PC-9 (cell line): ENCODE data around the gene LRRC53. TPM values are rescaled to one million over a fixed set of nuclear protein-coding genes. Genes with fewer than 3 reads are reported as not detected.

Source experiments
- BruUV-seq: library from RNA; stranded (reverse); fragments of 400-500 nt; replicated peaks from 2 replicates; lab custom pipeline; 2021; lab: Mats Ljungman, UMichigan
- CTCF ChIA-PET: fragments of 300-600 bp; sonication (Branson Sonifier 250); formaldehyde crosslinking; loops from one replicate; lab custom pipeline; 2022; ENCODE audit warnings: antibody characterized with exemption; lab: Charles Lee
- POLR2A ChIA-PET: fragments of 300-600 bp; sonication (Branson Sonifier 250); formaldehyde crosslinking; loops from one replicate; lab custom pipeline; 2022; ENCODE audit warnings: antibody characterized with exemption; ENCODE audit not compliant: unreplicated experiment; lab: Charles Lee
- DNase-seq, 2 experiments: peaks; one replicate each; pipeline versions ENCODE4 v3.0.0 to v3.0.0-alpha.2; 2015 to 2022; ENCODE audit warnings: mixed read lengths in 1 of 2
- H2AFZ ChIP-seq: fragments of 200-600 bp; sonication (generic); 2 replicates; pipeline ENCODE4 v1.8.1; 2017; ENCODE audit warnings: antibody characterized with exemption
- H3F3A ChIP-seq: fragments of 200-600 bp; sonication (generic); 2 replicates; pipeline ENCODE4 v1.8.1; 2017; ENCODE audit warnings: antibody characterized with exemption, mild to moderate bottlenecking, low read depth; ENCODE audit not compliant: insufficient read depth
- H3K27ac ChIP-seq: fragments of 200-600 bp; sonication (generic); 2 replicates; pipeline ENCODE4 v1.6.1; 2016; ENCODE audit warnings: mixed run types
- H3K27me3 ChIP-seq: fragments of 200-600 bp; sonication (generic); 2 replicates; pipeline ENCODE4 v1.6.1; 2016; ENCODE audit warnings: low read depth, mixed run types; ENCODE audit not compliant: insufficient read depth
- H3K36me3 ChIP-seq: fragments of 200-600 bp; sonication (generic); 2 replicates; pipeline ENCODE4 v1.6.1; 2016; ENCODE audit warnings: low read depth, mixed run types
- H3K4me1 ChIP-seq: fragments of 200-600 bp; sonication (generic); replicated peaks from 2 replicates; pipeline ENCODE4 v1.6.1; 2016; ENCODE audit warnings: mixed run types; ENCODE audit not compliant: insufficient read depth
- H3K4me2 ChIP-seq: fragments of 200-600 bp; sonication (generic); 2 replicates; pipeline ENCODE4 v1.6.1; 2017; ENCODE audit warnings: mixed run types
- H3K4me3 ChIP-seq: fragments of 200-600 bp; sonication (generic); 2 replicates; pipeline ENCODE4 v1.6.1; 2016; ENCODE audit warnings: mixed run types
- H3K79me2 ChIP-seq: fragments of 200-600 bp; sonication (generic); 2 replicates; pipeline ENCODE4 v1.6.1; 2017; ENCODE audit warnings: low read depth, mixed run types
- H3K9me2 ChIP-seq: fragments of 200-600 bp; sonication (generic); 2 replicates; pipeline ENCODE4 v1.8.1; 2017; ENCODE audit warnings: mild to moderate bottlenecking; ENCODE audit not compliant: insufficient read depth
- H3K9me3 ChIP-seq: fragments of 200-600 bp; sonication (generic); 2 replicates; pipeline ENCODE4 v1.8.1; 2016; ENCODE audit warnings: low read depth; ENCODE audit not compliant: insufficient read depth
- H4K20me1 ChIP-seq: fragments of 200-600 bp; sonication (generic); 2 replicates; pipeline ENCODE4 v1.8.1; 2017; ENCODE audit not compliant: insufficient read depth
- CTCF ChIP-seq: fragments of 200-600 bp; sonication (generic); conservative IDR thresholded peaks from 2 replicates; pipeline ENCODE4 v1.6.1; 2017; ENCODE audit warnings: mixed run types, antibody characterized with exemption, mild to moderate bottlenecking, moderate library complexity
- EZH2 ChIP-seq: fragments of 200-600 bp; sonication (generic); IDR thresholded peaks from 2 replicates; pipeline ENCODE4 v1.8.0; 2017; ENCODE audit warnings: antibody characterized with exemption, low read depth
- intact Hi-C: fragments of 100-400 bp; cut with micrococcal nuclease; formaldehyde crosslinking; loops from one replicate; pipeline ENCODE4 v1.10.0; 2022; ENCODE audit not compliant: unreplicated experiment
- total RNA-seq: library from RNA; stranded (reverse); gene quantifications from 2 replicates; pipeline ENCODE4 v1.2.3, GENCODE V29; 2021

Gene LRRC53
- total RNA-seq, 1 experiment from 2014 or later, result not detected

- Histone ChIP-seq H3K36me3 (no peaks in the 10 kb centered on the region), H3K4me3 (no peak overlapping the region), H3K9me3 (no peaks in the 10 kb centered on the region), H3K4me1 (no peaks in the 10 kb centered on the region), H3F3A (no peaks in the 10 kb centered on the region), H4K20me1 (no peaks in the 10 kb centered on the region), H3K9me2 (no peaks in the 10 kb centered on the region), H3K79me2 (no peaks in the 10 kb centered on the region), H3K27ac (no peak overlapping the region), H3K27me3 (no peaks in the 10 kb centered on the region), H2AFZ (no peak overlapping the region), H3K4me2 (no peak overlapping the region)
- no TSS peak for BruUV-seq
- TF ChIP-seq CTCF (no peak), EZH2 (no peak)
- ChIA-PET CTCF (no interaction called here), POLR2A (no interaction called here)
- DNase-seq, result no peak
- intact Hi-C loops, result no loop called here
Measured at GRCh38 chr1:74427681-74428080, 84.7 kb downstream of the LRRC53 start.

- Histone ChIP-seq H4K20me1 (no peaks in the 10 kb centered on the region), H3K4me1 (no peaks in the 10 kb centered on the region), H2AFZ (no peak overlapping the region), H3K9me2 (no peaks in the 10 kb centered on the region), H3K4me3 (no peak overlapping the region), H3K36me3 (no peaks in the 10 kb centered on the region), H3K27ac (no peak overlapping the region), H3K79me2 (no peaks in the 10 kb centered on the region), H3K27me3 (no peaks in the 10 kb centered on the region), H3K9me3 (no peaks in the 10 kb centered on the region), H3K4me2 (no peak overlapping the region), H3F3A (no peaks in the 10 kb centered on the region)
- DNase-seq, result no peak
- CTCF ChIA-PET, result no interaction called here
- POLR2A ChIA-PET, result no interaction called here
- no peak for TF ChIP-seq EZH2
- TF ChIP-seq CTCF, result no peak
- no TSS peak for BruUV-seq
- intact Hi-C loops, result no loop called here
Measured at GRCh38 chr1:74426208-74426937, 86.0 kb downstream of the LRRC53 start.

GRCh38 chr1:74425676-74426075 is 86.7 kb downstream of the LRRC53 start:
- Histone ChIP-seq H3K4me2 (no peak overlapping the region), H4K20me1 (no peaks in the 10 kb centered on the region), H3K4me1 (no peaks in the 10 kb centered on the region), H3K36me3 (no peaks in the 10 kb centered on the region), H3K79me2 (no peaks in the 10 kb centered on the region), H3K4me3 (no peak overlapping the region), H3K27ac (no peak overlapping the region), H3K9me2 (no peaks in the 10 kb centered on the region), H2AFZ (no peak overlapping the region), H3K9me3 (no peaks in the 10 kb centered on the region), H3F3A (no peaks in the 10 kb centered on the region), H3K27me3 (no peaks in the 10 kb centered on the region)
- intact Hi-C loops, result no loop called here
- ChIA-PET POLR2A (no interaction called here), CTCF (no interaction called here)
- no TSS peak for BruUV-seq
- no peak for DNase-seq
- TF ChIP-seq EZH2 (no peak), CTCF (no peak)
